Mesodermal cell (in vitro differentiated cells): ENCODE measurements around the gene H1-8.

ENCODE experiments used
- H3K27ac ChIP-seq: 2 replicates; pipeline ENCODE4 v1.7.0; 2013; ENCODE audit warnings: mild to moderate bottlenecking, low read depth, low read length, moderate library complexity; ENCODE audit not compliant: severe bottlenecking
- H3K36me3 ChIP-seq: 2 replicates; pipeline ENCODE4 v1.7.1; 2013; ENCODE audit warnings: mild to moderate bottlenecking, low read length, moderate library complexity; ENCODE audit not compliant: control insufficient read depth, insufficient read depth
- H3K4me1 ChIP-seq: one replicate; pipeline ENCODE4 v1.7.1; 2013; ENCODE audit warnings: mild to moderate bottlenecking, low read length; ENCODE audit not compliant: insufficient read depth, control insufficient read depth, poor library complexity, severe bottlenecking
- H3K4me3 ChIP-seq: 2 replicates; pipeline ENCODE4 v1.7.0; 2013; ENCODE audit warnings: low read length, control low read depth, mild to moderate bottlenecking; ENCODE audit not compliant: insufficient read depth, poor library complexity, severe bottlenecking; ENCODE audit errors: extremely low read depth
- H3K9me3 ChIP-seq: 2 replicates; pipeline ENCODE4 v1.7.1; 2013; ENCODE audit warnings: mild to moderate bottlenecking, low read length, moderate library complexity; ENCODE audit not compliant: control insufficient read depth
- WGBS, 2 experiments: methylation state at CpG; one replicate each; pipeline ENCODE4 v1.1.5; 2013; ENCODE audit warnings: missing lambda C conversion rate in 2 of 2; ENCODE audit not compliant: insufficient coverage in 2 of 2; 5-methylcytosine and 5-hydroxymethylcytosine counted together

The H1-8 gene

GRCh38 chr3:129548104-129548965 is 5.4 kb downstream of the H1-8 start:
- Histone ChIP-seq H3K27ac (peak overlapping the region; percentile 29), H3K36me3 (no peaks in the 10 kb centered on the region), H3K9me3 (no peaks in the 10 kb centered on the region), H3K4me1 (peaks cover 25% of the 10 kb centered on the region), H3K4me3 (no peak overlapping the region)
- WGBS, 2 experiments = 89 to 94% methylated on average over 15 to 19 of the region's 19 CpGs

- peaks cover under 1% of the 10 kb centered on the region for H3K36me3 ChIP-seq
- H3K9me3 ChIP-seq = no peaks in the 10 kb centered on the region
- 96 to 97% methylated on average over 16 to 17 of the region's 18 CpGs for WGBS, 2 experiments
- H3K27ac ChIP-seq = peak overlapping the region; percentile 29
- no peak overlapping the region for H3K4me3 ChIP-seq
- peaks cover 27% of the 10 kb centered on the region for H3K4me1 ChIP-seq
These were observed 6.2 kb downstream of the H1-8 start for GRCh38 chr3:129549006-129549800.

GRCh38 chr3:129549805-129550204 is 6.8 kb downstream of the H1-8 start:
- H3K36me3 ChIP-seq = peaks cover 6% of the 10 kb centered on the region
- 96% methylated on average over 3 of the region's 3 CpGs; no CpG with 5 or more reads in 1 of the 2 experiments for WGBS, 2 experiments
- no peak overlapping the region for H3K4me3 ChIP-seq
- H3K9me3 ChIP-seq = no peaks in the 10 kb centered on the region
- peaks cover 32% of the 10 kb centered on the region for H3K4me1 ChIP-seq
- no peak overlapping the region for H3K27ac ChIP-seq

DNA sequence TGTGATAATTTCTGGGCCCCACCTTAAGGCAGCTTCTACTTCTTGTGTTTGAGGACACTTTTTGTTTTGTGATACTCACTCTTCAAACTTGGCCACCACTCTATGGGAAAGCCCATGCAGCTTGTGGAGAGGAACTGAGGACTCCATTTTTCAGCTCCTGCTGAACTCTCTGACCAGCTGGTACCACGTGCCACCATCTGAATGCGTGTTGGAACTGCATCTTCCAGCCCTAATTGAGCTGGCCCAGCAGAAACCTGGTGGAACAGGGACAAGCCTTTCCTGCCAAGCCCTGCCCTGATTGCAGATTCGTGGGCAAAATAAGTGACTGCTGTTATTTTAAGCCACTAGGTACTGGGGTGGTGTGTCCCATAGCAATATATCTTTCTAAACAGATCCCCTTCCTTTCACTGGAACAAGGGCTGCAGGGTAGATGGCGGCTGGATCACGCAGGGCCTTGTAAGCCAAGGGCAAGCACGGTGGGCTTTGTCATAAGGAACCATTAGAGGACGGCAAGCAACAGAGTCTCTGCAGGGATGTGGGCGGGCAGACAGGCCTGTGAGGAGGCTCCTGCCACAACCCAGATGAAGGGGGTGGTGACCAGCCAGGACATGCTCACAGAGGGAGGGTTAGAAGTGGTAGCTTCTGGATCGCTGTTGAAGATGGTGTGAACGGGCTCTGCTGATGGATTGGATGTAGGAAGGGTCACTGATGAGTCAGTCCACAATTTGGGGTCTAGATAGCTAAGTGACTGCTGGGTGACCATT is 9.5 kb downstream of the H1-8 start:
- Histone ChIP-seq H3K4me1 (peaks cover 48% of the 10 kb centered on the region), H3K27ac (peak overlapping the region; percentile 36), H3K4me3 (no peak overlapping the region), H3K9me3 (no peaks in the 10 kb centered on the region), H3K36me3 (peaks cover 32% of the 10 kb centered on the region)
- 62 to 67% methylated on average over 9 to 10 of the region's 10 CpGs for WGBS, 2 experiments

- Histone ChIP-seq H3K4me3 (no peak overlapping the region), H3K36me3 (peaks cover 39% of the 10 kb centered on the region), H3K9me3 (no peaks in the 10 kb centered on the region), H3K27ac (no peak overlapping the region), H3K4me1 (peaks cover 51% of the 10 kb centered on the region)
- 76 to 91% methylated on average over 4 to 5 of the region's 6 CpGs for WGBS, 2 experiments
These were observed 10.2 kb downstream of the H1-8 start for GRCh38 chr3:129553171-129553570.

DNA sequence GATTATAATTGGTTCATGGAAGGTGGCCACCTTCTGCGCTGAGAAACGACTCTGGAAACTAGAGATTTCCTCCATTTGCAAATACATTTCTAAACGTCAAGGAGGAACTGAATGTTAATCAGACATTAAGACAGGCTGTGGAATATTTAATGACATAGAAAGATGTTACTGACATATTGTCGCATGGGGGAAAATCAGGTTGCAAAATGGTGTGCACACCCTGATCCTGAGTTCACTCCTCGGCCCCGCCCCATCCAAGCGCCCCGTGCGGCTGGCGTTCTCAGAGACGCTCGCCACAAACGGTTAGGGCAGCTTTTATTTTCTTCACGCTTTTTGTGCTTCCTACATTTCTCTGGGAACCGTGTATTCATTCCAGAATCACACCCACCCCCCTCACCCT is 10.7 kb downstream of the H1-8 start:
- Histone ChIP-seq H3K27ac (no peak overlapping the region), H3K36me3 (peaks cover 45% of the 10 kb centered on the region), H3K4me1 (peaks cover 57% of the 10 kb centered on the region), H3K4me3 (no peak overlapping the region), H3K9me3 (no peaks in the 10 kb centered on the region)
- 91% methylated on average over 11 to 13 of the region's 15 CpGs for WGBS, 2 experiments

DNA sequence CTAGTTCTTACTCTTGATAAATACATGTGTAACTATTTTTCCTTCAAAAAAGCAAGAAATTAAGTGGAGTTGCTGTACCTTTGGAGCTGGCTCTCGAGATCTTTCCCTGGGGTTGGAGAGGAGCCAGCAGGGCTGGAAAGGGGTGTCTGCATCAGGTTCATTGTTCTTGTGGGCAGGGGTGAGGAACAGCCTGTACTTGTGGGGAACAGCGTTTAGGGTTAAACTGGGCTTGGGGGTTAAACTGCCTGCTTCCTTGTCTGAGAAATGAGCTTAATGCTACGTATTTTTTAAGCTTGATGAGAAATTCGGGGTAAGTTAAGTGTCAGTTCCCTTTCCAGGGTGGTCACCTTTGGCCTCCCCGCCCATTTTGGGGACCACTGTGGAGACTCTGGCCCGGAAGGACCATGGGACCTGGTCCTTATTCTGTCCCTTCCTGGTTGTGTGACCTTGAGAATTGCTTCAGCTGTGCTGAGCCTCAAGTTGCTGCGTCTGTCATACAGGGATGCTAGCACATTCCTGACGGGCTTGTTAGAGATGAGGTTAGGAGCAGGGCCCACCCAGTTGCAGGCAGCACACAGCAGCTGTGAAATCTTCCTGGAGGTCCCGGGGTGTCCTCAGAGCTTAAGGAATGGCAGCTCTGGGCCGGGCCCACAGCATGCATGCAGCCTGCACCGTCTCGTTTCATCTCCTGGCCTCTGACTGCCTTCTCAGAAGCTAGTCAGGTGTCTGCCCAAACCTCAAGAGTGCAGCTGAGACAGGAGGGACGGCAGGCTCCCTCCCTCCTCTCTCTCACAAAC is 11.6 kb downstream of the H1-8 start:
- Histone ChIP-seq H3K27ac (peak overlapping the region; percentile 53), H3K4me1 (peaks cover 60% of the 10 kb centered on the region)
- 83 to 87% methylated on average over 12 to 13 of the region's 13 CpGs for WGBS, 2 experiments

DNA sequence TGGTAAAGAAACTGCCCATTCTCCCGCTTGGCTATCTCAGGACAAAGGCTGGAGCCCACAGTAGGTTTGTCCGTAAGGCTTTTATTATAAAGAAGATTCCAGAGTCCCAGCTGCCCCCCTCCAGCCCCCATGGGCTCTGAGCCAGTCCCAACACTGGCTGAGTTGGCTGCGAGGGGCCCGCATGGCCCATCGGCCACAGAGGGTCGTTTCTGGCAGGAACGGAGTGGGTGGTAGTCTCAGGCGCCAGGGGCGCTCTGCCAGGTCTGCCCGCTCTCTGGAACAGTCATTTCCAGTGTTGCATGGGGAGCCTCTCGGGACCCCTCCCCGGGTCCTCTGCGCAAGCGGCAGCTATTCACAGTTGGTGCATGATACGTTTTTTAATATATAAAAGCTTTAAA is 12.2 kb downstream of the H1-8 start:
- Histone ChIP-seq H3K27ac (peak overlapping the region; percentile 53), H3K4me3 (no peak overlapping the region), H3K36me3 (peaks cover 59% of the 10 kb centered on the region), H3K9me3 (no peaks in the 10 kb centered on the region), H3K4me1 (peaks cover 58% of the 10 kb centered on the region)
- WGBS, 2 experiments = 94 to 95% methylated on average over 11 to 14 of the region's 15 CpGs

More for the DNA sequence above, 11.6 kb downstream of the H1-8 start:
- peaks cover 53% of the 10 kb centered on the region for H3K36me3 ChIP-seq
- no peaks in the 10 kb centered on the region for H3K9me3 ChIP-seq
- no peak overlapping the region for H3K4me3 ChIP-seq

- H3K36me3 ChIP-seq = peaks cover 62% of the 10 kb centered on the region
- peaks cover 64% of the 10 kb centered on the region for H3K4me1 ChIP-seq
- H3K4me3 ChIP-seq = no peak overlapping the region
- WGBS, 2 experiments = 97 to 98% methylated on average over 12 to 13 of the region's 18 CpGs
- H3K27ac ChIP-seq = no peak overlapping the region
- no peaks in the 10 kb centered on the region for H3K9me3 ChIP-seq
These were observed 12.8 kb downstream of the H1-8 start for GRCh38 chr3:129555616-129556357.
